ENCODE measurements around the gene RANGRF. TPM values are rescaled to one million over a fixed set of nuclear protein-coding genes. Genes with fewer than 3 reads are reported as not detected.

Gene RANGRF
- polyA plus RNA-seq, 1 experiment = 26.4 TPM

DNA sequence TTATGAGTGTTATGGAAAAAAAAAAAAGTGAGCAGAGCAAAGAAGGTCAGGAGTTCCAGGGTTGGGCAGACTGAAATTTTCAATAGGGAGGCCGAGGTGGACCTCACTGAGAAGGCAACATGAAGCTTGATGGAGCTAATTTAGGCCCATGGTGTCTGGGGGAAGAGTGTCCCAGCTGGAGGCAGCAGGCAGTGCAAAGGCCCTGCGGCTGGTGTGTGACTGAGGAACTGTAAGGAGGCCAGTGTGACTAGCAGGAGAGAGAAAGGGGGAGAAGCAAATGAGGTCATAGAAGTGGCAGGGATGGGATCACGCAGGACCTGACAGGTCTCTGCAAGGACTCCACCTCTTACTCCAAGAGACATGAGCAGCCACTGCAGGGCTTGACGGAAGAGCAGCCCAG is 31.8 kb downstream of the RANGRF start:
- no peak for DNase-seq (ENCODE audit: low read depth, low spot score)
- TF ChIP-seq, protein P1, sequence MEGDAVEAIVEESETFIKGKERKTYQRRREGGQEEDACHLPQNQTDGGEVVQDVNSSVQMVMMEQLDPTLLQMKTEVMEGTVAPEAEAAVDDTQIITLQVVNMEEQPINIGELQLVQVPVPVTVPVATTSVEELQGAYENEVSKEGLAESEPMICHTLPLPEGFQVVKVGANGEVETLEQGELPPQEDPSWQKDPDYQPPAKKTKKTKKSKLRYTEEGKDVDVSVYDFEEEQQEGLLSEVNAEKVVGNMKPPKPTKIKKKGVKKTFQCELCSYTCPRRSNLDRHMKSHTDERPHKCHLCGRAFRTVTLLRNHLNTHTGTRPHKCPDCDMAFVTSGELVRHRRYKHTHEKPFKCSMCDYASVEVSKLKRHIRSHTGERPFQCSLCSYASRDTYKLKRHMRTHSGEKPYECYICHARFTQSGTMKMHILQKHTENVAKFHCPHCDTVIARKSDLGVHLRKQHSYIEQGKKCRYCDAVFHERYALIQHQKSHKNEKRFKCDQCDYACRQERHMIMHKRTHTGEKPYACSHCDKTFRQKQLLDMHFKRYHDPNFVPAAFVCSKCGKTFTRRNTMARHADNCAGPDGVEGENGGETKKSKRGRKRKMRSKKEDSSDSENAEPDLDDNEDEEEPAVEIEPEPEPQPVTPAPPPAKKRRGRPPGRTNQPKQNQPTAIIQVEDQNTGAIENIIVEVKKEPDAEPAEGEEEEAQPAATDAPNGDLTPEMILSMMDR (IDR thresholded peaks at IDR 0.05; ENCODE audit: low read depth, low read length) = no peak
- no peak overlapping the region for H3K27ac ChIP-seq (ENCODE audit: low read depth, low read length)
- peaks cover 37% of the 10 kb centered on the region for H3K27me3 ChIP-seq (ENCODE audit: control insufficient read depth, insufficient read depth, low read length)
- ChIA-PET CTCF (no interaction called here), POLR2A (no interaction called here)
- no peaks in the 10 kb centered on the region for H3K9me3 ChIP-seq (ENCODE audit: control insufficient read depth, insufficient read depth, low read length)
- H3K4me3 ChIP-seq (ENCODE audit: low read depth, low read length) = no peak overlapping the region

DNA sequence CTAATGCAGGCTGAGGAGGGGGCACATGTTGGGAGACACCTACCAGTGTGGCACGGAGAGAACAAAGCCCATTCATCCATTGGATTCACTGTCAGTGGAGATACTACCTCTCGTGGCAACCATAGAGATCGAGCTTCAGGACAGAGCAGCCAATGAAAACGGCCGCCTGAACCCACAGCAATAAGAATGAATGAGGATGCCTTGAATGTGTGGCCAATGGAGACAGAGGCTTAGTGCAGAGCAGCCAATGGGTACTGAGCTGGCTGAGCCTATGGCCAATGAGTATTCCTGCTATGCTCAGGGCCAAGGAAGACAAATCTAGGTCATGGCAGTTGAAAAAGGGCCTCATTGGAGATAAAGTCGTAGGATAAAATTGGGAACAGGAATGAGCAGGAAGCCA is 32.5 kb downstream of the RANGRF start:
- Histone ChIP-seq H3K4me3 (ENCODE audit: low read depth, low read length) (no peak overlapping the region), H3K27me3 (ENCODE audit: control insufficient read depth, insufficient read depth, low read length) (peaks cover 30% of the 10 kb centered on the region), H3K9me3 (ENCODE audit: control insufficient read depth, insufficient read depth, low read length) (no peaks in the 10 kb centered on the region), H3K27ac (ENCODE audit: low read depth, low read length) (no peak overlapping the region)
- TF ChIP-seq, protein P1 (IDR thresholded peaks at IDR 0.05; ENCODE audit: low read depth, low read length) = no peak
- DNase-seq (ENCODE audit: low read depth, low spot score) = no peak
- ChIA-PET POLR2A (no interaction called here), CTCF (no interaction called here)

DNA sequence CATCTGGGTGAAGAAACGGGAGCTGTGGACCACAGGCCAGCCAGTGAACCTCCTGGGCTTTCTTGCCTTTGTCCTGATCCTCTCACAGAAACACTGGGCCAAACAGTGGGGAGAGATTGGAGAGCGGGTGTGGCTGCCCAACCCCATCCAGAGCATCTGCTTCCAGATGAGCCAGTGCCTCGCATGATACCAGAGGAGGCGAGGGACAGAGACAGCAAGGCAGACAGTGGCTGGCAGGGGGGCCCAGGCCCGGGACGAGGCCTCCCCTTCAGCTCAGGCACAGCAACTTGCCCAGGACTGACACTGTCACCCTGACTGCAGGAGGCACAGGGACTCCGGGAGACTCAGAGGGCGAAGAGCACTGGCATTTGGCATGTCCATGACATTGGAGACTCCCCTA is 33.6 kb downstream of the RANGRF start:
- H3K27me3 ChIP-seq (ENCODE audit: control insufficient read depth, insufficient read depth, low read length) = peaks cover 22% of the 10 kb centered on the region
- POLR2A ChIA-PET = no interaction called here
- H3K27ac ChIP-seq (ENCODE audit: low read depth, low read length) = no peak overlapping the region
- H3K4me3 ChIP-seq (ENCODE audit: low read depth, low read length) = no peak overlapping the region
- TF ChIP-seq, protein P1 (IDR thresholded peaks at IDR 0.05; ENCODE audit: low read depth, low read length) = no peak
- DNase-seq (ENCODE audit: low read depth, low spot score) = no peak
- CTCF ChIA-PET = no interaction called here
- H3K9me3 ChIP-seq (ENCODE audit: control insufficient read depth, insufficient read depth, low read length) = no peaks in the 10 kb centered on the region; the same call in 1 of the 2 replicates

DNA sequence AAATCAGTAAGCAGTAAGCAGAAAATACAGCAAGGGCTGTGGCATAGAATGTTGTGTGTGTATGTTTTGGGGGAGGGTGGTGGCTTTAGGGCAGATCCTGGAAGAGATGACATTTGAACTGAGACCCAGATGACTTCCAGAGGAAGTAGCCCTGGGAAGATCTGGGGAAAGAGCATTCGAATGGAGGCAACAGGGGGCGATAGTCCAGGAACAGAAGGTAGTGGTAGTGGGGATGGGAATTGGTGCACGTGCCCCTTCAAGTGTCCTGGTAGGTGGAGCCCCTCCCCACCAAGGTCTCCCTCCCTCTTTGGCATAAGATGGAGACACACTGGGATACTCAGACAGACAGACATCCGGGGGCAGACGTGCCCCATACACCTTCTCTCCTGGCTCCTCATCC is 35.7 kb downstream of the RANGRF start:
- Histone ChIP-seq H3K9me3 (ENCODE audit: control insufficient read depth, insufficient read depth, low read length) (no peaks in the 10 kb centered on the region; the same call in 1 of the 2 replicates), H3K27me3 (ENCODE audit: control insufficient read depth, insufficient read depth, low read length) (peaks cover 12% of the 10 kb centered on the region), H3K27ac (ENCODE audit: low read depth, low read length) (no peak overlapping the region), H3K4me3 (ENCODE audit: low read depth, low read length) (no peak overlapping the region)
- TF ChIP-seq, protein P1 (IDR thresholded peaks at IDR 0.05; ENCODE audit: low read depth, low read length) = no peak
- DNase-seq (ENCODE audit: low read depth, low spot score) = no peak
- ChIA-PET CTCF (no interaction called here), POLR2A (no interaction called here)

DNA sequence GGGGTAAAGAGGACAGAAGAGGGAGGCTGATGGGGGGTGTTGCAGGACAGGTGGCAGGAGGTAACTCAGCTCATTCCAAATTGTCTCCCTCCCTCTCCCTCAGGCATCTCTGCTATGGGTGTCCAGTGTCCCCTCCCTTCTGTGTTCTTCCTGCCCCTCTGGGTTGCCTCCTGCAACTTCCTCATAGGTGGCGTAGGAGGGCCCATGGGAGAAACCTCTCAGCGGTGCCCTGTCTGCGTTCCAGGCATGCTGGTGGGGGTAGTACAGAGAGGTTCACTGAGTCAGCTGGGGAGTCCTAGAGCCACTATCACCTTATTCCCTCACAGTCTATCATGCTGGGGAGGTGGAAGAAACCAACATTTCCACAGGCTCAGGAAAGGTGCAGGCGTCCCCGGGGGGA is 36.5 kb downstream of the RANGRF start:
- no peak overlapping the region for H3K27ac ChIP-seq (ENCODE audit: low read depth, low read length)
- TF ChIP-seq, protein P1 (IDR thresholded peaks at IDR 0.05; ENCODE audit: low read depth, low read length) = no peak
- H3K4me3 ChIP-seq (ENCODE audit: low read depth, low read length) = no peak overlapping the region
- CTCF ChIA-PET = no interaction called here
- POLR2A ChIA-PET = no interaction called here
- no peaks in the 10 kb centered on the region; the same call in 1 of the 2 replicates for H3K9me3 ChIP-seq (ENCODE audit: control insufficient read depth, insufficient read depth, low read length)
- H3K27me3 ChIP-seq (ENCODE audit: control insufficient read depth, insufficient read depth, low read length) = peaks cover 12% of the 10 kb centered on the region
- DNase-seq (ENCODE audit: low read depth, low spot score) = no peak

Data from AG04450 (cell line).